GM18519 (cell line): ENCODE results near the gene NFIX.

ENCODE experiments used
- ATAC-seq: cut with Tn5 transposase; IDR thresholded peaks from one replicate; pipeline ENCODE4 v1.9.1; 2021; ENCODE audit warnings: mild to moderate bottlenecking, moderate library complexity; ENCODE audit not compliant: unreplicated experiment, low FRiP score

Gene NFIX

GRCh38 chr19:13087795-13088537 lies 92.7 kb downstream of the NFIX start:
- ATAC-seq, result no peak

- ATAC-seq, result no peak
These were observed 94.0 kb downstream of the NFIX start for GRCh38 chr19:13089139-13089856.

- no peak for ATAC-seq
These were observed 94.7 kb downstream of the NFIX start for GRCh38 chr19:13089857-13090507.

GRCh38 chr19:13090511-13091231 lies 95.4 kb downstream of the NFIX start:
- no peak for ATAC-seq

- ATAC-seq, result no peak
These were observed 96.3 kb downstream of the NFIX start for GRCh38 chr19:13091400-13092157.

GRCh38 chr19:13092158-13092543 lies 96.9 kb downstream of the NFIX start:
- ATAC-seq, result no peak

- no peak for ATAC-seq
These were observed 97.4 kb downstream of the NFIX start for GRCh38 chr19:13092606-13093235.

GRCh38 chr19:13093407-13094105 lies 98.3 kb downstream of the NFIX start:
- no peak for ATAC-seq

- ATAC-seq, result no peak
These were observed 98.8 kb downstream of the NFIX start for GRCh38 chr19:13094106-13094504.

GRCh38 chr19:13094771-13095392 lies 99.6 kb downstream of the NFIX start:
- ATAC-seq, result no peak

- no peak for ATAC-seq
These were observed 100.1 kb downstream of the NFIX start for GRCh38 chr19:13095393-13095784.

GRCh38 chr19:13095934-13096927 lies 101.0 kb downstream of the NFIX start:
- no peak for ATAC-seq

- no peak for ATAC-seq
These were observed 101.8 kb downstream of the NFIX start for GRCh38 chr19:13097033-13097462.

GRCh38 chr19:13097463-13098258 lies 102.4 kb downstream of the NFIX start:
- ATAC-seq, result no peak

- ATAC-seq, result no peak
These were observed 103.2 kb downstream of the NFIX start for GRCh38 chr19:13098277-13099072.
